Panc1 (cell line): ENCODE measurements around the gene VPS37B. TPM values are rescaled to one million over a fixed set of nuclear protein-coding genes. Genes with fewer than 3 reads are reported as not detected.

Experiments
- ATAC-seq: fragments of 200-7000 bp; cut with Tn5 transposase; 2 replicates; pipeline ENCODE4 v1.9.1; 2020; ENCODE audit warnings: mild to moderate bottlenecking, moderate library complexity
- BruUV-seq: library from RNA; stranded (reverse); fragments of 400-500 nt; replicated peaks from 2 replicates; lab custom pipeline; 2021; lab: Mats Ljungman, UMichigan
- CTCF ChIA-PET: fragments of 300-600 bp; sonication (Branson Sonifier 250); formaldehyde crosslinking; loops from one replicate; lab custom pipeline; 2022; ENCODE audit warnings: antibody characterized with exemption; lab: Charles Lee
- POLR2A ChIA-PET: fragments of 300-600 bp; sonication (Branson Sonifier 250); formaldehyde crosslinking; loops from one replicate; lab custom pipeline; 2022; ENCODE audit warnings: antibody characterized with exemption; lab: Charles Lee
- DNase-seq: peaks from one replicate; pipeline ENCODE4 v3.0.0-alpha.2; 2010; ENCODE audit warnings: low read depth, low spot score
- H3K27ac ChIP-seq: 2 replicates; pipeline ENCODE4 v1.5.1; 2011; ENCODE audit warnings: mild to moderate bottlenecking, low read length, inconsistent platforms
- H3K27me3 ChIP-seq: fragments of 200-500 bp; sonication (Bioruptor generic); 2 replicates; pipeline ENCODE4 v1.6.0; 2014; ENCODE audit warnings: low read length, inconsistent platforms; ENCODE audit not compliant: control insufficient read depth, insufficient read depth
- H3K36me3 ChIP-seq: fragments of 200-500 bp; sonication (Bioruptor generic); 2 replicates; pipeline ENCODE4 v1.5.1; 2014; ENCODE audit warnings: inconsistent platforms, mild to moderate bottlenecking, low read length, moderate library complexity; ENCODE audit not compliant: control insufficient read depth, insufficient read depth
- H3K4me1 ChIP-seq: 2 replicates; pipeline ENCODE4 v1.5.1; 2011; ENCODE audit warnings: inconsistent platforms, mild to moderate bottlenecking, low read length, moderate library complexity; ENCODE audit not compliant: control insufficient read depth, insufficient read depth
- H3K4me3 ChIP-seq, 2 experiments: 2 replicates each; pipeline ENCODE4 v1.5.1; 2011 to 2012; ENCODE audit warnings: low read depth in 2 of 2, low read length in 2 of 2, mild to moderate bottlenecking in 2 of 2, inconsistent platforms in 1 of 2, moderate library complexity in 1 of 2
- H3K9me3 ChIP-seq: fragments of 200-500 bp; sonication (Bioruptor generic); 2 replicates; pipeline ENCODE4 v1.5.1; 2014; ENCODE audit warnings: low read depth, mild to moderate bottlenecking, inconsistent platforms, low read length, moderate library complexity; ENCODE audit not compliant: control insufficient read depth, insufficient read depth
- POLR2AphosphoS5 ChIP-seq: IDR thresholded peaks from 2 replicates; pipeline ENCODE4 v1.6.1; 2012; ENCODE audit warnings: mild to moderate bottlenecking, low read depth, low read length, moderate library complexity
- SIN3A ChIP-seq: IDR thresholded peaks from 2 replicates; pipeline ENCODE4 v1.6.1; 2012; ENCODE audit warnings: low read depth, mild to moderate bottlenecking, low read length, moderate library complexity, borderline replicate concordance; ENCODE audit not compliant: insufficient read depth
- TCF7L2 ChIP-seq: IDR thresholded peaks from 2 replicates; pipeline ENCODE4 v1.6.1; 2011; ENCODE audit warnings: mild to moderate bottlenecking, low read depth, low read length, inconsistent platforms
- in situ Hi-C: cut with HindIII; loops from 2 replicates; pipeline ENCODE4 v1.10.0; 2016; ENCODE audit warnings: low sequenced_read_pairs, low pct_unique_long_range_greater_than_20kb
- intact Hi-C: fragments of 100-400 bp; cut with micrococcal nuclease; formaldehyde crosslinking; loops from one replicate; pipeline ENCODE4 v1.10.0; 2022; ENCODE audit not compliant: unreplicated experiment
- total RNA-seq: library from RNA; stranded (reverse); gene quantifications from one replicate; pipeline ENCODE4 v1.2.1, GENCODE V29; 2021; ENCODE audit not compliant: unreplicated experiment
- TF ChIP-seq, protein P1 (sequence below), 2 experiments: IDR thresholded peaks; 2 replicates each; pipeline ENCODE4 v1.6.1; 2011 to 2012; ENCODE audit warnings: low read depth in 2 of 2, control low read depth in 1 of 2, low read length in 1 of 2, mild to moderate bottlenecking in 1 of 2, moderate library complexity in 1 of 2; ENCODE audit not compliant: insufficient read depth in 1 of 2
- TF ChIP-seq, protein P2 (sequence below): fragments of 450-650 bp; IDR thresholded peaks from 2 replicates; pipeline ENCODE4 v1.5.1; 2017; ENCODE audit warnings: mild to moderate bottlenecking

VPS37B gene
- total RNA-seq, 1 experiment from 2014 or later = 76.7 TPM

GRCh38 chr12:122928404-122929147, 32.7 kb upstream of the VPS37B start:
- BruUV-seq = no TSS peak
- Histone ChIP-seq H3K4me1 (no peaks in the 10 kb centered on the region), H3K4me3 (no peak overlapping the region), H3K9me3 (no peaks in the 10 kb centered on the region), H3K27me3 (no peaks in the 10 kb centered on the region), H3K36me3 (no peaks in the 10 kb centered on the region), H3K27ac (no peak overlapping the region)
- ATAC-seq (no peak), DNase-seq (no peak)
- POLR2A ChIA-PET = no interaction called here
- TF ChIP-seq, protein P1, sequence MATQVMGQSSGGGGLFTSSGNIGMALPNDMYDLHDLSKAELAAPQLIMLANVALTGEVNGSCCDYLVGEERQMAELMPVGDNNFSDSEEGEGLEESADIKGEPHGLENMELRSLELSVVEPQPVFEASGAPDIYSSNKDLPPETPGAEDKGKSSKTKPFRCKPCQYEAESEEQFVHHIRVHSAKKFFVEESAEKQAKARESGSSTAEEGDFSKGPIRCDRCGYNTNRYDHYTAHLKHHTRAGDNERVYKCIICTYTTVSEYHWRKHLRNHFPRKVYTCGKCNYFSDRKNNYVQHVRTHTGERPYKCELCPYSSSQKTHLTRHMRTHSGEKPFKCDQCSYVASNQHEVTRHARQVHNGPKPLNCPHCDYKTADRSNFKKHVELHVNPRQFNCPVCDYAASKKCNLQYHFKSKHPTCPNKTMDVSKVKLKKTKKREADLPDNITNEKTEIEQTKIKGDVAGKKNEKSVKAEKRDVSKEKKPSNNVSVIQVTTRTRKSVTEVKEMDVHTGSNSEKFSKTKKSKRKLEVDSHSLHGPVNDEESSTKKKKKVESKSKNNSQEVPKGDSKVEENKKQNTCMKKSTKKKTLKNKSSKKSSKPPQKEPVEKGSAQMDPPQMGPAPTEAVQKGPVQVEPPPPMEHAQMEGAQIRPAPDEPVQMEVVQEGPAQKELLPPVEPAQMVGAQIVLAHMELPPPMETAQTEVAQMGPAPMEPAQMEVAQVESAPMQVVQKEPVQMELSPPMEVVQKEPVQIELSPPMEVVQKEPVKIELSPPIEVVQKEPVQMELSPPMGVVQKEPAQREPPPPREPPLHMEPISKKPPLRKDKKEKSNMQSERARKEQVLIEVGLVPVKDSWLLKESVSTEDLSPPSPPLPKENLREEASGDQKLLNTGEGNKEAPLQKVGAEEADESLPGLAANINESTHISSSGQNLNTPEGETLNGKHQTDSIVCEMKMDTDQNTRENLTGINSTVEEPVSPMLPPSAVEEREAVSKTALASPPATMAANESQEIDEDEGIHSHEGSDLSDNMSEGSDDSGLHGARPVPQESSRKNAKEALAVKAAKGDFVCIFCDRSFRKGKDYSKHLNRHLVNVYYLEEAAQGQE (IDR thresholded peaks at IDR 0.05; ENCODE audit: insufficient read depth in 1 of 2, low read depth in 2 of 2, low read length in 1 of 2) = no peak
- TF ChIP-seq POLR2AphosphoS5 (no peak), TCF7L2 (no peak), SIN3A (no peak)
- TF ChIP-seq, protein P2, sequence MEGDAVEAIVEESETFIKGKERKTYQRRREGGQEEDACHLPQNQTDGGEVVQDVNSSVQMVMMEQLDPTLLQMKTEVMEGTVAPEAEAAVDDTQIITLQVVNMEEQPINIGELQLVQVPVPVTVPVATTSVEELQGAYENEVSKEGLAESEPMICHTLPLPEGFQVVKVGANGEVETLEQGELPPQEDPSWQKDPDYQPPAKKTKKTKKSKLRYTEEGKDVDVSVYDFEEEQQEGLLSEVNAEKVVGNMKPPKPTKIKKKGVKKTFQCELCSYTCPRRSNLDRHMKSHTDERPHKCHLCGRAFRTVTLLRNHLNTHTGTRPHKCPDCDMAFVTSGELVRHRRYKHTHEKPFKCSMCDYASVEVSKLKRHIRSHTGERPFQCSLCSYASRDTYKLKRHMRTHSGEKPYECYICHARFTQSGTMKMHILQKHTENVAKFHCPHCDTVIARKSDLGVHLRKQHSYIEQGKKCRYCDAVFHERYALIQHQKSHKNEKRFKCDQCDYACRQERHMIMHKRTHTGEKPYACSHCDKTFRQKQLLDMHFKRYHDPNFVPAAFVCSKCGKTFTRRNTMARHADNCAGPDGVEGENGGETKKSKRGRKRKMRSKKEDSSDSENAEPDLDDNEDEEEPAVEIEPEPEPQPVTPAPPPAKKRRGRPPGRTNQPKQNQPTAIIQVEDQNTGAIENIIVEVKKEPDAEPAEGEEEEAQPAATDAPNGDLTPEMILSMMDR = no peak
- intact Hi-C loops = no loop called here
- in situ Hi-C loops = no loop called here
- CTCF ChIA-PET = no interaction called here

GRCh38 chr12:122927756-122928403, 32.0 kb upstream of the VPS37B start:
- CTCF ChIA-PET = no interaction called here
- no peak overlapping the region; the same call in 1 of the 2 replicates for H3K27ac ChIP-seq
- ATAC-seq (no peak), DNase-seq (no peak)
- no peaks in the 10 kb centered on the region for H3K36me3 ChIP-seq
- intact Hi-C loops (no loop called here), in situ Hi-C loops (no loop called here)
- TF ChIP-seq, protein P1 (IDR thresholded peaks at IDR 0.05; ENCODE audit: insufficient read depth in 1 of 2, low read depth in 2 of 2, low read length in 1 of 2) = no peak
- BruUV-seq = no TSS peak
- H3K4me3 ChIP-seq = no peak overlapping the region
- no peaks in the 10 kb centered on the region for H3K4me1 ChIP-seq
- H3K9me3 ChIP-seq = no peaks in the 10 kb centered on the region
- POLR2A ChIA-PET = no interaction called here
- H3K27me3 ChIP-seq = no peaks in the 10 kb centered on the region
